A549 (cell line): ENCODE results near the gene CIROP. TPM values are rescaled to one million over a fixed set of nuclear protein-coding genes. Genes with fewer than 3 reads are reported as not detected.

Source experiments
- ATAC-seq, 2 experiments: fragments of 200-7000 bp in 1 of 2; fragments of >200 bp in 1 of 2; cut with Nextera tagmentation in 1 of 2; cut with Tn5 transposase in 1 of 2; 3 replicates each; pipeline versions ENCODE4 v1.8.0 to v1.9.1; 2018 to 2020; ENCODE audit warnings: mild to moderate bottlenecking in 1 of 2, moderate library complexity in 1 of 2
- CTCF ChIA-PET: fragments of 300-600 bp; sonication (Branson Sonifier 250); formaldehyde crosslinking; extraction: SDS; loops from one replicate; lab custom pipeline; 2021; ENCODE audit warnings: antibody characterized with exemption, inconsistent platforms; lab: Yijun Ruan, JAX
- POLR2A ChIA-PET: fragments of 350-600 bp; formaldehyde crosslinking; extraction: SDS; loops from one replicate; lab custom pipeline; 2021; ENCODE audit warnings: antibody characterized with exemption, inconsistent platforms; lab: Yijun Ruan, JAX
- DNase-seq, 2 experiments: peaks; one replicate each; pipeline versions ENCODE4 v3.0.0 to v3.0.0-alpha.2; 2011 to 2016; ENCODE audit warnings: low read depth in 1 of 2, low spot score in 1 of 2
- FAIRE-seq: peaks from 2 replicates; lab custom pipeline; 2011; peaks lifted over from hg19 to GRCh38; lab: Jason Lieb, UNC
- H3K27ac ChIP-seq, 2 experiments: fragments of >200 bp; sonication (Bioruptor Twin); formaldehyde crosslinking; 3 replicates each; pipeline ENCODE4 v1.5.1; 2016 to 2017
- H3K4me1 ChIP-seq: fragments of >200 bp; sonication (Bioruptor Twin); formaldehyde crosslinking; 3 replicates; pipeline ENCODE4 v1.6.1; 2016
- H3K4me2 ChIP-seq: fragments of >200 bp; sonication (Bioruptor Twin); formaldehyde crosslinking; 3 replicates; pipeline ENCODE4 v1.6.1; 2016
- H3K4me3 ChIP-seq: fragments of >200 bp; sonication (Bioruptor Twin); formaldehyde crosslinking; 3 replicates; pipeline ENCODE4 v1.5.1; 2016
- H3K9me3 ChIP-seq: fragments of >200 bp; sonication (Bioruptor Twin); formaldehyde crosslinking; 3 replicates; pipeline ENCODE4 v1.6.1; 2016
- BCL3 ChIP-seq: fragments of >200 bp; sonication (Bioruptor Twin); formaldehyde crosslinking; IDR thresholded peaks from 3 replicates; pipeline ENCODE4 v1.6.1; 2016
- BHLHE40 ChIP-seq: IDR thresholded peaks from 2 replicates; pipeline ENCODE4 v1.6.1; 2012; ENCODE audit warnings: low read depth, low read length, inconsistent platforms
- CBX2 ChIP-seq: fragments of 200-600 bp; sonication (generic); IDR thresholded peaks from 2 replicates; pipeline ENCODE4 v1.6.1; 2016; ENCODE audit warnings: low read depth, mild to moderate bottlenecking, borderline replicate concordance
- CBX8 ChIP-seq: fragments of 200-600 bp; sonication (generic); IDR thresholded peaks from 2 replicates; pipeline ENCODE4 v1.6.1; 2016
- FOXS1 ChIP-seq: fragments of 250-450 bp; sonication (Bioruptor Pico); IDR thresholded peaks from 2 replicates; pipeline ENCODE4 v1.5.0; 2020; ENCODE audit warnings: mild to moderate bottlenecking, moderate library complexity
- HES2 ChIP-seq: fragments of >200 bp; sonication (Bioruptor Twin); formaldehyde crosslinking; IDR thresholded peaks from 2 replicates; pipeline ENCODE4 v1.6.1; 2016
- JUN ChIP-seq, 2 experiments: fragments of >200 bp; sonication (Bioruptor Twin); formaldehyde crosslinking; IDR thresholded peaks; 2 replicates in 1 of 2; 3 replicates in 1 of 2; pipeline ENCODE4 v1.6.1; 2016 to 2017
- JUNB ChIP-seq: fragments of >200 bp; sonication (Bioruptor Twin); formaldehyde crosslinking; IDR thresholded peaks from 2 replicates; pipeline ENCODE4 v1.6.1; 2016
- MAX ChIP-seq: IDR thresholded peaks from 2 replicates; pipeline ENCODE4 v1.6.1; 2012
- NPAS2 ChIP-seq: fragments of 250-450 bp; sonication (Bioruptor Pico); IDR thresholded peaks from 2 replicates; pipeline ENCODE4 v1.8.0; 2022; ENCODE audit warnings: mild to moderate bottlenecking, moderate library complexity, borderline replicate concordance
- POLR2A ChIP-seq: IDR thresholded peaks from 2 replicates; pipeline ENCODE4 v1.6.1; 2012; ENCODE audit warnings: mild to moderate bottlenecking, low read length
- POLR2AphosphoS2 ChIP-seq: conservative IDR thresholded peaks from 2 replicates; pipeline ENCODE4 v1.6.1; 2012; ENCODE audit warnings: low read length, improper control_type of control experiment, inconsistent platforms
- RFX5 ChIP-seq: fragments of 450-650 bp; IDR thresholded peaks from 2 replicates; pipeline ENCODE4 v1.7.1; 2014; ENCODE audit warnings: antibody characterized with exemption, mild to moderate bottlenecking, moderate library complexity
- RNF2 ChIP-seq: fragments of 200-600 bp; sonication (generic); IDR thresholded peaks from 2 replicates; pipeline ENCODE4 v1.6.1; 2016; ENCODE audit warnings: low read depth, mild to moderate bottlenecking, antibody characterized with exemption, moderate library complexity, borderline replicate concordance
- SMC3 ChIP-seq: fragments of >200 bp; sonication (Bioruptor Twin); formaldehyde crosslinking; IDR thresholded peaks from 3 replicates; pipeline ENCODE4 v1.6.1; 2018; ENCODE audit warnings: inconsistent platforms
- TP53 ChIP-seq: fragments of 250-450 bp; sonication (Bioruptor Pico); IDR thresholded peaks from 2 replicates; pipeline ENCODE4 v1.5.0; 2021; ENCODE audit warnings: mild to moderate bottlenecking, moderate library complexity
- ZFP36 ChIP-seq: fragments of 450-650 bp; IDR thresholded peaks from 2 replicates; pipeline ENCODE4 v1.6.1; 2014; ENCODE audit warnings: borderline replicate concordance; ENCODE audit not compliant: partially characterized antibody
- ZNF302 ChIP-seq: fragments of 250-450 bp; sonication (Bioruptor Pico); IDR thresholded peaks from 2 replicates; pipeline ENCODE4 v1.9.0; 2021; ENCODE audit warnings: inconsistent platforms, mild to moderate bottlenecking, moderate library complexity
- ZSCAN20 ChIP-seq: fragments of 250-450 bp; sonication (Bioruptor Pico); IDR thresholded peaks from 2 replicates; pipeline ENCODE4 v1.8.0; 2022; ENCODE audit warnings: mild to moderate bottlenecking, moderate library complexity
- WGBS: methylation state at CpG from one replicate; pipeline ENCODE4 v1.1.6; 2017; ENCODE audit errors: missing lambda C conversion rate; 5-methylcytosine and 5-hydroxymethylcytosine counted together
- polyA plus RNA-seq, 4 experiments: library from polyadenylated mRNA; depleted of rRNA in 3 of 4; stranded (reverse); fragments of >200 nt; fragmentation: RNase III in 1 of 4; extraction: RNeasy Plus Mini Kit Qiagen cat#74134 plus additional on column Dnase treatment in 1 of 4; gene quantifications; 2 replicates in 3 of 4; 3 replicates in 1 of 4; pipeline ENCODE4 v1.2.3, GENCODE V29; 2011 to 2017
- TF ChIP-seq, protein P1 (sequence below): fragments of 250-450 bp; sonication (Bioruptor Pico); IDR thresholded peaks from 2 replicates; pipeline ENCODE4 v1.5.0; 2020; ENCODE audit warnings: low read depth, mild to moderate bottlenecking, moderate library complexity
- TF ChIP-seq, protein P2 (sequence below): fragments of 450-650 bp; IDR thresholded peaks from 2 replicates; pipeline ENCODE4 v1.6.1; 2014; ENCODE audit warnings: antibody characterized with exemption
- TF ChIP-seq, protein P3 (sequence below): fragments of 250-450 bp; sonication (Bioruptor Pico); IDR thresholded peaks from 2 replicates; pipeline ENCODE4 v1.5.0; 2021; ENCODE audit warnings: mild to moderate bottlenecking, moderate library complexity, borderline replicate concordance

Gene CIROP
- polyA plus RNA-seq, 2 of the 4 experiments (the other 2 are of a cell fraction): not detected

GRCh38 chr14:23117371-23118020 is 12.7 kb upstream of the CIROP start:
- H3K9me3 ChIP-seq: no peaks in the 10 kb centered on the region
- ATAC-seq (no peak), DNase-seq (no peak), FAIRE-seq (no peak)
- TF ChIP-seq BCL3 (no peak), POLR2A (no peak), ZFP36 (no peak), BHLHE40 (no peak), HES2 (no peak), JUN (IDR thresholded peaks at IDR 0.05) (no peak), RFX5 (no peak), TP53 (no peak), CBX8 (no peak), POLR2AphosphoS2 (no peak), CBX2 (no peak), SMC3 (no peak), NPAS2 (CRISPR knock-in tag) (no peak), ZNF302 (CRISPR knock-in tag) (no peak), ZSCAN20 (CRISPR knock-in tag) (no peak), FOXS1 (CRISPR knock-in tag) (no peak)
- TF ChIP-seq, protein P1, sequence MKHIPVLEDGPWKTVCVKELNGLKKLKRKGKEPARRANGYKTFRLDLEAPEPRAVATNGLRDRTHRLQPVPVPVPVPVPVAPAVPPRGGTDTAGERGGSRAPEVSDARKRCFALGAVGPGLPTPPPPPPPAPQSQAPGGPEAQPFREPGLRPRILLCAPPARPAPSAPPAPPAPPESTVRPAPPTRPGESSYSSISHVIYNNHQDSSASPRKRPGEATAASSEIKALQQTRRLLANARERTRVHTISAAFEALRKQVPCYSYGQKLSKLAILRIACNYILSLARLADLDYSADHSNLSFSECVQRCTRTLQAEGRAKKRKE: no peak
- TF ChIP-seq, protein P2, sequence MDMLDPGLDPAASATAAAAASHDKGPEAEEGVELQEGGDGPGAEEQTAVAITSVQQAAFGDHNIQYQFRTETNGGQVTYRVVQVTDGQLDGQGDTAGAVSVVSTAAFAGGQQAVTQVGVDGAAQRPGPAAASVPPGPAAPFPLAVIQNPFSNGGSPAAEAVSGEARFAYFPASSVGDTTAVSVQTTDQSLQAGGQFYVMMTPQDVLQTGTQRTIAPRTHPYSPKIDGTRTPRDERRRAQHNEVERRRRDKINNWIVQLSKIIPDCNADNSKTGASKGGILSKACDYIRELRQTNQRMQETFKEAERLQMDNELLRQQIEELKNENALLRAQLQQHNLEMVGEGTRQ: no peak
- H3K4me1 ChIP-seq: peaks cover 22% of the 10 kb centered on the region
- no peak overlapping the region for H3K4me2 ChIP-seq
- no peak overlapping the region for H3K4me3 ChIP-seq
- 88% methylated on average over 32 of the region's 32 CpGs for WGBS
- H3K27ac ChIP-seq: no peak overlapping the region
- CTCF ChIA-PET: interaction anchor here (0.6 to 24.2 kb wide), 6 partner anchors 40 to 177 kb away, joined by 3 to 848 read pairs (median 8); partner anchors contain the start of gene SLC7A8
- POLR2A ChIA-PET: no interaction called here

DNA sequence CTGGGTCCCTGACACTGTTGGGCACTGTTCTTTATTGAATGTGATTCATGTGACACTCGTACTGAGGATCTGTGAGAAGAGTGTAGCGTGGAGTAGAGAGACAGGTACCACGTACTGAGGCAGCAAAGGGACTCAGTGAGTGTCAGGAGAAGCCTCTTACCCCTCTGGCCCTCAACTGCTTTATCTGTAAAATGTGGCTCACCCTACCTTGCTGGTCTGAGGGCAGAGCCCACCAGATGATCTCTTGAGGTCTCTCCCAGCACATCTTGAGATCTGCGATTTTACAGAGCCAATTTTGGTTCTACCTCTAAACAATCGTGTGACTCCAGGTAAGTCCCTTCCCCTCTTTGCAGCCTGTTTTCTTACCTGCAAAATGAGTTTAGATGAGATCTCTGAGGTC is 11.1 kb upstream of the CIROP start:
- H3K4me1 ChIP-seq: peaks cover 22% of the 10 kb centered on the region
- FAIRE-seq: no peak
- 73% methylated on average over 5 of the region's 5 CpGs for WGBS
- H3K9me3 ChIP-seq: no peaks in the 10 kb centered on the region
- no peak for DNase-seq
- POLR2A ChIA-PET: interaction anchor here (1.2 kb wide), 1 partner anchor 21 kb away, joined by 7 read pairs; the partner anchor contains the start of genes ACIN1 and C14orf119
- H3K4me3 ChIP-seq: no peak overlapping the region
- no peak for ATAC-seq
- no peak for TF ChIP-seq SMC3
- no peak for TF ChIP-seq NPAS2 (CRISPR knock-in tag)
- TF ChIP-seq ZFP36: no peak
- no peak for TF ChIP-seq MAX
- no peak for TF ChIP-seq JUNB
- TF ChIP-seq, protein P2: no peak
- no peak for TF ChIP-seq POLR2AphosphoS2
- TF ChIP-seq, protein P3, sequence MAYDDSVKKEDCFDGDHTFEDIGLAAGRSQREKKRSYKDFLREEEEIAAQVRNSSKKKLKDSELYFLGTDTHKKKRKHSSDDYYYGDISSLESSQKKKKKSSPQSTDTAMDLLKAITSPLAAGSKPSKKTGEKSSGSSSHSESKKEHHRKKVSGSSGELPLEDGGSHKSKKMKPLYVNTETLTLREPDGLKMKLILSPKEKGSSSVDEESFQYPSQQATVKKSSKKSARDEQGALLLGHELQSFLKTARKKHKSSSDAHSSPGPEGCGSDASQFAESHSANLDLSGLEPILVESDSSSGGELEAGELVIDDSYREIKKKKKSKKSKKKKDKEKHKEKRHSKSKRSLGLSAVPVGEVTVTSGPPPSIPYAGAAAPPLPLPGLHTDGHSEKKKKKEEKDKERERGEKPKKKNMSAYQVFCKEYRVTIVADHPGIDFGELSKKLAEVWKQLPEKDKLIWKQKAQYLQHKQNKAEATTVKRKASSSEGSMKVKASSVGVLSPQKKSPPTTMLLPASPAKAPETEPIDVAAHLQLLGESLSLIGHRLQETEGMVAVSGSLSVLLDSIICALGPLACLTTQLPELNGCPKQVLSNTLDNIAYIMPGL (CRISPR knock-in tag): no peak
- no peak for TF ChIP-seq RNF2
- no peak overlapping the region; the same call in 2 of the 3 replicates for H3K4me2 ChIP-seq
- CTCF ChIA-PET: interaction anchor here (1.0 to 24.2 kb wide), 4 partner anchors 35 to 63 kb away, joined by 3 to 848 read pairs (median 64); partner anchors contain the start of gene SLC7A8
- peak overlapping the region in 1 of 2 experiments; percentile 75; a peak in 3 of 6 replicates for H3K27ac ChIP-seq
